Loucy (cell line): ENCODE measurements around the gene ERBIN.

Experiments used
- EZH2phosphoT487 ChIP-seq: fragments of 200-600 bp; IDR thresholded peaks from 2 replicates; pipeline ENCODE4 v1.6.1; 2018; ENCODE audit warnings: antibody characterized with exemption, mild to moderate bottlenecking, moderate library complexity, borderline replicate concordance
- TF ChIP-seq, protein P1 (sequence below): fragments of 200-600 bp; sonication (generic); conservative IDR thresholded peaks from 2 replicates; pipeline ENCODE4 v1.5.1; 2014; ENCODE audit warnings: mild to moderate bottlenecking, antibody characterized with exemption, low read length

- TF ChIP-seq, protein P1, sequence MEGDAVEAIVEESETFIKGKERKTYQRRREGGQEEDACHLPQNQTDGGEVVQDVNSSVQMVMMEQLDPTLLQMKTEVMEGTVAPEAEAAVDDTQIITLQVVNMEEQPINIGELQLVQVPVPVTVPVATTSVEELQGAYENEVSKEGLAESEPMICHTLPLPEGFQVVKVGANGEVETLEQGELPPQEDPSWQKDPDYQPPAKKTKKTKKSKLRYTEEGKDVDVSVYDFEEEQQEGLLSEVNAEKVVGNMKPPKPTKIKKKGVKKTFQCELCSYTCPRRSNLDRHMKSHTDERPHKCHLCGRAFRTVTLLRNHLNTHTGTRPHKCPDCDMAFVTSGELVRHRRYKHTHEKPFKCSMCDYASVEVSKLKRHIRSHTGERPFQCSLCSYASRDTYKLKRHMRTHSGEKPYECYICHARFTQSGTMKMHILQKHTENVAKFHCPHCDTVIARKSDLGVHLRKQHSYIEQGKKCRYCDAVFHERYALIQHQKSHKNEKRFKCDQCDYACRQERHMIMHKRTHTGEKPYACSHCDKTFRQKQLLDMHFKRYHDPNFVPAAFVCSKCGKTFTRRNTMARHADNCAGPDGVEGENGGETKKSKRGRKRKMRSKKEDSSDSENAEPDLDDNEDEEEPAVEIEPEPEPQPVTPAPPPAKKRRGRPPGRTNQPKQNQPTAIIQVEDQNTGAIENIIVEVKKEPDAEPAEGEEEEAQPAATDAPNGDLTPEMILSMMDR, result no peak
- TF ChIP-seq EZH2phosphoT487, result no peak
Measured at GRCh38 chr5:65981969-65982619, 55.7 kb downstream of the ERBIN start.
